GM21619 (cell line): ENCODE results near the gene TMPRSS11A.

Experiments used
- ATAC-seq: cut with Tn5 transposase; IDR thresholded peaks from one replicate; pipeline ENCODE4 v1.9.1; 2021; ENCODE audit not compliant: unreplicated experiment

Gene TMPRSS11A

GRCh38 chr4:67963356-67963755, at the start of gene TMPRSS11A:
Gene TMPRSS11A, minus strand, starts transcription at chr4:67963493. Its CDS starts 100 bp downstream, at chr4:67963393.
- ATAC-seq, result no peak

- ATAC-seq, result no peak
Observed at GRCh38 chr4:68011684-68012083, 48.4 kb upstream of the TMPRSS11A start.

- ATAC-seq, result no peak
Observed at GRCh38 chr4:68002906-68003305, 39.6 kb upstream of the TMPRSS11A start.

- no peak for ATAC-seq
Observed at GRCh38 chr4:67996127-67996526, 32.8 kb upstream of the TMPRSS11A start.

- no peak for ATAC-seq
Observed at GRCh38 chr4:67988991-67989390, 25.7 kb upstream of the TMPRSS11A start.

GRCh38 chr4:67983333-67983732, 20.0 kb upstream of the TMPRSS11A start:
- ATAC-seq, result no peak

- ATAC-seq, result no peak
Observed at GRCh38 chr4:67980512-67980911, 17.2 kb upstream of the TMPRSS11A start.

- ATAC-seq, result no peak
Observed at GRCh38 chr4:67973608-67974007, 10.3 kb upstream of the TMPRSS11A start.

- no peak for ATAC-seq
Observed at GRCh38 chr4:67954890-67955289, 8.4 kb downstream of the TMPRSS11A start.

- no peak for ATAC-seq
Observed at GRCh38 chr4:67941074-67941473, 22.2 kb downstream of the TMPRSS11A start.

- ATAC-seq, result no peak
Observed at GRCh38 chr4:67940506-67940905, 22.8 kb downstream of the TMPRSS11A start.

- ATAC-seq, result no peak
Observed at GRCh38 chr4:67939195-67939594, 24.1 kb downstream of the TMPRSS11A start.

GRCh38 chr4:67935888-67936287, 27.4 kb downstream of the TMPRSS11A start:
- ATAC-seq, result no peak

GRCh38 chr4:67934628-67935027, 28.7 kb downstream of the TMPRSS11A start:
- ATAC-seq, result no peak

- no peak for ATAC-seq
Observed at GRCh38 chr4:67933755-67934154, 29.5 kb downstream of the TMPRSS11A start.

- no peak for ATAC-seq
Observed at GRCh38 chr4:67933038-67933437, 30.3 kb downstream of the TMPRSS11A start.

- ATAC-seq, result no peak
Observed at GRCh38 chr4:67931256-67931655, 32.0 kb downstream of the TMPRSS11A start.

GRCh38 chr4:67929426-67929825, 33.9 kb downstream of the TMPRSS11A start:
- no peak for ATAC-seq

GRCh38 chr4:67928546-67928945, 34.7 kb downstream of the TMPRSS11A start:
- ATAC-seq, result no peak

GRCh38 chr4:67927251-67927650, 36.0 kb downstream of the TMPRSS11A start:
- ATAC-seq, result no peak

- no peak for ATAC-seq
Observed at GRCh38 chr4:67926485-67926884, 36.8 kb downstream of the TMPRSS11A start.

- ATAC-seq, result no peak
Observed at GRCh38 chr4:67922697-67923096, 40.6 kb downstream of the TMPRSS11A start.

GRCh38 chr4:67918428-67918827, 44.9 kb downstream of the TMPRSS11A start:
- no peak for ATAC-seq
